T-cell (primary cell): ENCODE results near the gene JAZF1. TPM values are rescaled to one million over a fixed set of nuclear protein-coding genes. Genes with fewer than 3 reads are reported as not detected.

Source experiments
- ATAC-seq, 4 experiments: fragments of 200-7000 bp in 3 of 4; fragments of 150-1000 bp in 1 of 4; cut with Tn5 transposase; replicated peaks in 1 of 4; 1 replicate in 3 of 4; 2 replicates in 1 of 4; pipeline ENCODE4 v1.10.0; 2021; ENCODE audit warnings: moderate library complexity in 3 of 4, mild to moderate bottlenecking in 2 of 4, moderate number of reproducible peaks in 1 of 4
- CTCF ChIA-PET, 2 donors: fragments of 300-600 bp; sonication (Branson Sonifier 250); formaldehyde crosslinking; loops; one replicate each; lab custom pipeline; 2022; ENCODE audit warnings: antibody characterized with exemption in 2 of 2; lab: Charles Lee
- POLR2A ChIA-PET, 2 donors: fragments of 300-600 bp; sonication (Branson Sonifier 250); formaldehyde crosslinking; loops; one replicate each; lab custom pipeline; 2022; ENCODE audit warnings: antibody characterized with exemption in 2 of 2; lab: Charles Lee
- DNase-seq, 35 experiments: peaks; one replicate each; pipeline versions ENCODE4 v3.0.0 to v3.0.0-alpha.2; 2013 to 2023
- H3K27ac ChIP-seq: one replicate; pipeline ENCODE4 v1.5.1; 2013; ENCODE audit warnings: low read length
- H3K27me3 ChIP-seq, 2 experiments: replicated peaks in 1 of 2; 1 replicate in 1 of 2; 2 replicates in 1 of 2; pipeline versions ENCODE4 v1.6.1 to v1.7.0; 2013; ENCODE audit warnings: low read length in 1 of 2, mixed read lengths in 1 of 2; ENCODE audit not compliant: control insufficient read depth in 2 of 2, insufficient read depth in 2 of 2; ENCODE audit errors: extremely low read depth in 1 of 2
- H3K36me3 ChIP-seq, 2 donors: 1 replicate in 1 of 2; 2 replicates in 1 of 2; pipeline versions ENCODE4 v1.6.1 to v1.7.0; 2013; ENCODE audit warnings: low read length in 1 of 2; ENCODE audit not compliant: control insufficient read depth in 2 of 2, insufficient read depth in 1 of 2; ENCODE audit errors: extremely low read depth in 1 of 2
- H3K4me1 ChIP-seq, 2 experiments: 1 replicate in 1 of 2; 2 replicates in 1 of 2; pipeline versions ENCODE4 v1.6.1 to v1.7.0; 2013; ENCODE audit warnings: low read length in 2 of 2, mixed read lengths in 1 of 2; ENCODE audit not compliant: insufficient read depth in 2 of 2, control insufficient read depth in 1 of 2; ENCODE audit errors: extremely low read depth in 1 of 2
- H3K4me3 ChIP-seq, 2 donors: 1 replicate in 1 of 2; 2 replicates in 1 of 2; pipeline versions ENCODE4 v1.5.1 to v1.7.0; 2013; ENCODE audit warnings: mild to moderate bottlenecking in 2 of 2, low read length in 1 of 2, moderate library complexity in 1 of 2; ENCODE audit not compliant: control insufficient read depth in 1 of 2; ENCODE audit errors: extremely low read depth in 1 of 2
- H3K9me3 ChIP-seq: 2 replicates; pipeline ENCODE4 v1.7.0; 2013
- H3K27ac Mint-ChIP-seq, 2 donors: one replicate each; pipeline ENCODE4 v1.8.0; 2020 to 2021; ENCODE audit warnings: mild to moderate bottlenecking in 2 of 2, mixed read lengths in 2 of 2
- H3K27me3 Mint-ChIP-seq, 2 donors: one replicate each; pipeline ENCODE4 v1.8.0; 2021 to 2022; ENCODE audit warnings: mixed read lengths in 2 of 2
- H3K36me3 Mint-ChIP-seq: one replicate; pipeline ENCODE4 v1.8.0; 2021; ENCODE audit warnings: mixed read lengths
- H3K4me1 Mint-ChIP-seq, 3 donors: one replicate each; pipeline ENCODE4 v1.8.0; 2020 to 2022; ENCODE audit warnings: mixed read lengths in 3 of 3, mild to moderate bottlenecking in 1 of 3
- H3K4me3 Mint-ChIP-seq, 3 donors: one replicate each; pipeline ENCODE4 v1.8.0; 2020 to 2022; ENCODE audit warnings: mild to moderate bottlenecking in 3 of 3, mixed read lengths in 3 of 3, moderate library complexity in 3 of 3
- H3K9me3 Mint-ChIP-seq, 3 donors: one replicate each; pipeline ENCODE4 v1.8.0; 2020 to 2022; ENCODE audit warnings: mixed read lengths in 3 of 3
- WGBS: methylation state at CpG from one replicate; pipeline ENCODE4 v1.1.5; 2013; ENCODE audit warnings: missing lambda C conversion rate; ENCODE audit not compliant: insufficient coverage; 5-methylcytosine and 5-hydroxymethylcytosine counted together
- total RNA-seq, 35 experiments: library from RNA in 6 of 35; stranded (reverse) in 6 of 35; fragments of 120-200 nt in 1 of 35; gene quantifications; one replicate each; pipeline versions ENCODE4 v1.2.1 to v1.2.4 and lab custom pipeline; 2013 to 2026

Gene JAZF1
- total RNA-seq, 5 donors from 2014 or later (not counting 1 experiment from before 2014, with no cell fraction given) = 9.6 to 22.1 (median 15.9) TPM

DNA sequence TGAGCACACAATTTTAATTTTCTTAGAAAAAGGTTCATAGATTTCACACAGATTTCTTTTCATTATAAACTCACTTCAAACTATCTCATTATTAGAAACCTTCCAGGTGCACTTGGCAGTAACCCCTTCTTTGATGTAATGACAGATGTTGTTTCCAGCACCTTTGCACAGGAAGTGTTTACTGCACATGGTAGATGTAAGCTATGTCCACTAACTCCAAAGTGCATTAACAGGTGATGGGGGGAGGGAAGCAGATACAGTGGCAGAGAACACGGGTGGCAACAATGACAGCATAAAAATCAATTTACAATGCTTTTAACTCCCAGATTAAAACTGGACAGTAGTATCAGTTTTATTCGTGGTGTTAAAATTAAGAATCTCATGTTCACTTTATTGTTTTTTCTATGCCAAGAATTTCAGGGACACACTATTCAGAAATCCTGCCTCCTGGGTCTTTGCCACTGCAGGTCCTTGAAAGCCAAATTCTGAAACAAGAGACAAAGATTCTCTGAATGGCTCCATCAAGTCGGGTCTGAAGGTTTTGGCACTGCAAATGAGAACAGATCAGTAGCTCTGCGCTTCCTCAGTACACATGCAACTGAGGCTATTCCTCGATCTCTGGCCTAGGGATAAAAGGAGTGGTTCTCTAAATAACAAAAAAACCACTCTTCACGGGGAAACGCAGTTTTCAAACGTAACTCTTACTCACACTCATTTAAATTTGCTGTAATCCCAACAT is 187.7 kb downstream of the JAZF1 start:
- Histone ChIP-seq H3K9me3 (no peaks in the 10 kb centered on the region), H3K4me1 (no peaks in the 10 kb centered on the region), H3K36me3 (no peaks in the 10 kb centered on the region), H3K27me3 (no peaks in the 10 kb centered on the region), H3K27ac (no peak overlapping the region), H3K4me3 (no peak overlapping the region)
- no peak overlapping the region for H3K27ac Mint-ChIP-seq
- H3K4me3 Mint-ChIP-seq = no peak overlapping the region
- no peaks in the 10 kb centered on the region for H3K27me3 Mint-ChIP-seq
- DNase-seq = no peak
- 100% methylated on average over 1 of the region's 8 CpGs for WGBS
- ChIA-PET CTCF (no interaction called here), POLR2A (no interaction called here)
- H3K36me3 Mint-ChIP-seq = peaks cover 31% of the 10 kb centered on the region
- peaks cover 0 to 3% (median 0%) of the 10 kb centered on the region in 3 donors for H3K9me3 Mint-ChIP-seq
- no peak for ATAC-seq
- peaks cover 0 to 34% (median 11%) of the 10 kb centered on the region in 3 donors for H3K4me1 Mint-ChIP-seq

DNA sequence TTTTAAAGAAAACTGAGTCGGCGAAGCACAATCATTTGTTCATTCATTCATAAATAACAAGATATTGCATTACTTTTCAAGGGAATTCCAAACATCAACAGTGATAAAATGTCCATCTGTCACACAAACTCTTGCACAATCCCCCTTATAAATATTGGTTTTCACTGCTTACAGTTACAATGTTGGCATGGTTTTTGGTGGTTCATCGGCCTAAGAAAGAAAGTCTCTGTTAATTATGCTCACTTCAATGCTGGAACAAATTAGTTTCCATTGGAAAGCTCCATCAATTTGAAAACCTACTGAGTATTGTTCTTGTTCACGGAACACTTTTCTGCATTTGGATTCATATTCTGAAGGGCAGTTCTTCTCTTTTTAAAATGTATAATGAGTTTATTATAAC is 188.5 kb downstream of the JAZF1 start:
- ATAC-seq = no peak
- Mint-ChIP-seq H3K4me1 (peaks cover 0 to 31% (median 11%) of the 10 kb centered on the region in 3 donors), H3K36me3 (peaks cover 36% of the 10 kb centered on the region), H3K27me3 (no peaks in the 10 kb centered on the region), H3K27ac (no peak overlapping the region), H3K4me3 (no peak overlapping the region), H3K9me3 (peaks cover 0 to 3% (median 0%) of the 10 kb centered on the region in 3 donors)
- Histone ChIP-seq H3K9me3 (no peaks in the 10 kb centered on the region), H3K4me1 (no peaks in the 10 kb centered on the region), H3K27me3 (no peaks in the 10 kb centered on the region), H3K36me3 (no peaks in the 10 kb centered on the region), H3K27ac (no peak overlapping the region), H3K4me3 (no peak overlapping the region)
- CTCF ChIA-PET = no interaction called here
- 100% methylated on average over 1 of the region's 4 CpGs for WGBS
- DNase-seq = no peak
- POLR2A ChIA-PET = no interaction called here

DNA sequence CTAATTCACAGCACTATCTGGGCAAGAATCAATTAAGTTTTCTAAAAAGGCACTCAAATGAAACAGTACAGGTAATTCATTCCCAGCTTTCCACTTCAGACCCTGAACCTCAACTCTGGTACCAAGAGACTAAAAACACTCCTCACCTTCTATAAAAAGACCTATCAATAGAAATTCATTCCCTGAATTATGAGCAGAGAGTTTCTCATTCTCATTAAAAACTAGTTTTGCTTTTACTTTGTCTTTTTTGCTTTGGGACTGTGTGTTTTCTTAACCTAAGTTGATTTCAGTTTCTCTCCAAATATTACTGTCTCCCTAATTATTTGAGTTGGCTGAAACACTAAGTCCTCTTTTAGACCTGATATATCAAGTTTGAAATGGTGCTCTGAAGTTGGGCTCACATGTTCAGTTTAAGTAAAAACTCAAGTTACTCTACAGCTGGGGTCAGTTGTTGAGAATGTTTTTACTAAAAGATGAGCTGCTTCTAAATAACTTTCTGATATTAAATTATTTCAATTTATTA is 189.5 kb downstream of the JAZF1 start:
- H3K4me1 Mint-ChIP-seq = peaks cover 0 to 30% (median 11%) of the 10 kb centered on the region in 3 donors
- ChIA-PET CTCF (no interaction called here), POLR2A (interaction anchor here in 1 of 2 donors (0.7 kb wide), 1 partner anchor 257 kb away, joined by 3 read pairs; no protein-coding TSS in a partner anchor)
- ATAC-seq (no peak), DNase-seq (no peak)
- Histone ChIP-seq H3K9me3 (no peaks in the 10 kb centered on the region), H3K4me1 (no peaks in the 10 kb centered on the region), H3K36me3 (no peaks in the 10 kb centered on the region), H3K27ac (no peak overlapping the region), H3K27me3 (no peaks in the 10 kb centered on the region), H3K4me3 (no peak overlapping the region)
- peaks cover 0 to 3% (median 0%) of the 10 kb centered on the region in 3 donors for H3K9me3 Mint-ChIP-seq
- peaks cover 31% of the 10 kb centered on the region for H3K36me3 Mint-ChIP-seq
- no peaks in the 10 kb centered on the region for H3K27me3 Mint-ChIP-seq
- no peak overlapping the region for H3K4me3 Mint-ChIP-seq
- H3K27ac Mint-ChIP-seq = no peak overlapping the region

DNA sequence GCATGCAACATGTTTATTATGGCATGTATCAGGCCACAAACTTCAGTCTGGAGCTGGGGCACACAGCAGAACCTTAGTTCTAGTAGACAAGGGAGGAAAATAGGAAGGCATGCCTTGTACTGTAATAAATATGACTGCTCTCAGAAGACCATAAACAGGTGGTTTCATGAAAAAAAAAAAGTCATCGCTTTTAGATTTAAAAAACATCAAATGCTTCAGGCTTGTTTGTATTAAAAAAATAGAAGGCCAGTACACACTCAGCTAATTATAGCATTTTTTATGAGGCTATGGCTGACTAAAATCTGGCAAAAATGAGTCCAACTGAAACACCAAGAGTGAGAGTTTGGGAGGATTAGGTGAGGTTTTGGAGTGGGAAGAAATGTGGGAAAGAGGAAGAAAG is 204.1 kb downstream of the JAZF1 start:
- Mint-ChIP-seq H3K4me3 (no peak overlapping the region), H3K9me3 (peaks cover 4 to 19% (median 16%) of the 10 kb centered on the region in 3 donors), H3K4me1 (peaks cover 19 to 31% (median 26%) of the 10 kb centered on the region in 3 donors), H3K36me3 (peaks cover 35% of the 10 kb centered on the region), H3K27ac (no peak overlapping the region), H3K27me3 (no peaks in the 10 kb centered on the region)
- no peak for ATAC-seq
- no peaks in the 10 kb centered on the region for H3K27me3 ChIP-seq
- H3K4me3 ChIP-seq = no peak overlapping the region
- no peak overlapping the region for H3K27ac ChIP-seq
- CTCF ChIA-PET = no interaction called here
- POLR2A ChIA-PET = no interaction called here
- no peaks in the 10 kb centered on the region for H3K36me3 ChIP-seq
- H3K9me3 ChIP-seq = no peaks in the 10 kb centered on the region
- no peak for DNase-seq
- WGBS = no CpG with 5 or more reads among the region's 1 CpG
- peaks cover 12 to 13% of the 10 kb centered on the region in 2 experiments for H3K4me1 ChIP-seq

DNA sequence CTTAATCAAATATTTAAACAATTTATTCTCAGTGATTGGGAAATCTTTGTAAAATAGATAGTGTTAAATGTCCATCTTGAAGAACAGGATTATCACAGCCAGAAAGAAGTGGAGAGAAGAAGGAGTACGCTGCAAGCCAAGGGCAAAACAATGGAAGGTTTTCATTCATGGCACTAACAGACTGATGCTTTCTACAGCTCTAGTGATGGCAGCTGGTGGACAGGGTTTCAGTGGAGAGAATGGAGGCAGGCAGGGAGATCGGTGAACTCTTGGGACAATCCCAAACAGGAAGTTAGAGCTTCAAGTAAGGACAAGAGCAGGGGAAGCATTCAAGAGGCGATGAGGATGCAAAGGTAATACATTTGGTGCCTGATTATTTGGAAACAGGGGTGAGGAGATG is 207.0 kb downstream of the JAZF1 start:
- no peaks in the 10 kb centered on the region for H3K9me3 ChIP-seq
- WGBS = 100% methylated on average over 3 of the region's 3 CpGs
- H3K36me3 Mint-ChIP-seq = peaks cover 36% of the 10 kb centered on the region
- H3K4me1 Mint-ChIP-seq = peaks cover 25 to 41% (median 34%) of the 10 kb centered on the region in 3 donors
- peaks cover 12 to 13% of the 10 kb centered on the region in 2 experiments for H3K4me1 ChIP-seq
- H3K36me3 ChIP-seq = no peaks in the 10 kb centered on the region
- no peak overlapping the region for H3K4me3 Mint-ChIP-seq
- H3K27ac ChIP-seq = no peak overlapping the region
- H3K27ac Mint-ChIP-seq = peak overlapping the region; percentile 40 to 77
- H3K4me3 ChIP-seq = no peak overlapping the region
- no peak for DNase-seq
- H3K27me3 ChIP-seq = no peaks in the 10 kb centered on the region
- H3K27me3 Mint-ChIP-seq = no peaks in the 10 kb centered on the region
- CTCF ChIA-PET = no interaction called here
- POLR2A ChIA-PET = no interaction called here
- ATAC-seq = no peak
- peaks cover 4 to 18% (median 16%) of the 10 kb centered on the region in 3 donors for H3K9me3 Mint-ChIP-seq

DNA sequence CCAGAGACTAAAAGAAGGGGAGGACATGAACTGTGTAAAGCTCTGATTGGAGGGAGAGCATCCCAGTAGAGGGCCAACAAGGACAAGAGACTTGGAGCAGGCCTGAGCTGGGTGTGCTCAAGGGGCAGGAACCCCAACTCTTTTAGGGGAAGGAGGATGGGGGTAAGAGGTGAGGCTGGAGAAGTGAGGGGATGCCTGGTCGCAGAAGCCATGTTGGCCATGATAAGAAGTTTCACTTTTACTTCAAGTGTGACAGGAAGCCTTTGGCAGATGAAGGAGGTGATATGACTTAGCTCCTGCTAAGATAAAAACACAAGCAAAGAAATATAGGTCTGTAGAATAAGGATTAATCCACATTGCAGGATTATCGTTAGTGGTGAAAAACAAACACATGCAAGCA is 208.3 kb downstream of the JAZF1 start:
- Histone ChIP-seq H3K27ac (peak overlapping the region; percentile 33), H3K4me1 (peaks cover 12 to 13% of the 10 kb centered on the region in 2 experiments), H3K27me3 (no peaks in the 10 kb centered on the region), H3K9me3 (no peaks in the 10 kb centered on the region), H3K4me3 (peak overlapping the region in 1 of 2 donors; percentile 28), H3K36me3 (no peaks in the 10 kb centered on the region)
- ChIA-PET CTCF (no interaction called here), POLR2A (no interaction called here)
- peak overlapping the region; percentile 85 to 92 for H3K27ac Mint-ChIP-seq
- ATAC-seq = peak; percentile 81 to 92 (median 88)
- peak overlapping the region; percentile 67 to 78 (median 72) for H3K4me3 Mint-ChIP-seq
- peaks cover 29 to 44% (median 34%) of the 10 kb centered on the region in 3 donors for H3K4me1 Mint-ChIP-seq
- no peaks in the 10 kb centered on the region for H3K27me3 Mint-ChIP-seq
- peaks cover 0 to 11% (median 8%) of the 10 kb centered on the region in 3 donors for H3K9me3 Mint-ChIP-seq
- WGBS = no CpG with 5 or more reads among the region's 2 CpGs
- peaks cover 25% of the 10 kb centered on the region for H3K36me3 Mint-ChIP-seq
- DNase-seq = peak in 13 of 35 experiments; percentile 1 to 44 (median 8)
